ENCODE data around the gene ACTR2. TPM values are rescaled to one million over a fixed set of nuclear protein-coding genes. Genes with fewer than 3 reads are reported as not detected.

ACTR2 gene
- total and polyA plus RNA-seq, 2 of the 13 experiments (the other 11 are each of a cell fraction or from before 2014, with no cell fraction given): 51.2 to 100 TPM

GRCh38 chr2:65186872-65187851 lies 40.5 kb upstream of the ACTR2 start:
- Histone ChIP-seq H3K79me2 (ENCODE audit: insufficient read depth, low read length) (no peaks in the 10 kb centered on the region), H3K4me2 (ENCODE audit: low read depth, low read length) (peak overlapping the region; percentile 100), H3K9ac (ENCODE audit: insufficient read depth, low read depth, low read length) (peak overlapping the region; percentile 50; the same call in 1 of the 2 replicates), H2AFZ (ENCODE audit: low read length) (peak overlapping the region; percentile 100), H3K4me3 (replicated peaks in 1 of 3; ENCODE audit: insufficient read depth in 1 of 3, low read depth in 2 of 3, low read length in 3 of 3) (peak overlapping the region; percentile 62 to 75 (median 72)), H3K27me3 (ENCODE audit: control insufficient read depth in 1 of 2, insufficient read depth in 2 of 2, low read length in 2 of 2) (peaks cover 0 to 9% of the 10 kb centered on the region in 2 experiments; a peak in 4 of 5 replicates), H3K4me1 (ENCODE audit: insufficient read depth, low read length) (peaks cover 33% of the 10 kb centered on the region), H3K27ac (ENCODE audit: extremely low read length, insufficient read depth, low read length) (peak overlapping the region; percentile 64), H3K9me3 (ENCODE audit: low read length) (no peaks in the 10 kb centered on the region), H4K20me1 (ENCODE audit: insufficient read depth, low read length) (no peaks in the 10 kb centered on the region), H3K36me3 (replicated peaks in 1 of 2; ENCODE audit: control insufficient read depth in 1 of 2, insufficient read depth in 2 of 2, low read length in 2 of 2) (no peaks in the 10 kb centered on the region)
- peak; percentile 88 for DNase-seq (ENCODE audit: low spot score)
- WGBS (ENCODE audit: low lambda C conversion rate): 6% methylated on average over 19 of the region's 19 CpGs
- ATAC-seq: peak; percentile 90
- in situ Hi-C loops (cut with HindIII; ENCODE audit: extremely low pct_ligation_motif_present, low pct_unique_long_range_greater_than_20kb): loop anchor here (5.0 to 25.0 kb wide), 2 partner anchors 115 to 275 kb away; no protein-coding TSS in a partner anchor
- intact Hi-C loops (cut with micrococcal nuclease; ENCODE audit: unreplicated experiment): loop anchor here (1.0 to 10.0 kb wide), 7 partner anchors 16 to 388 kb away; partner anchors contain the start of genes ACTR2, RAB1A and SLC1A4
- peak; percentile 88 for FAIRE-seq
- CTCF ChIA-PET (ENCODE audit: low intra/inter-chr PET ratio, low total read pairs): interaction anchor here (0.7 to 2.4 kb wide), 3 partner anchors 122 to 270 kb away, joined by 3 to 7 read pairs (median 6); no protein-coding TSS in a partner anchor
- BruUV-seq (replicated peaks): no TSS peak
- POLR2A ChIA-PET: interaction anchor here (0.6 to 3.4 kb wide), 10 partner anchors 11 to 269 kb away, joined by 3 to 25 read pairs (median 4); partner anchors contain the start of genes ACTR2, CEP68 and RAB1A
- TF ChIP-seq ARNT (IDR thresholded peaks at IDR 0.05) (no peak), ZNF567 (CRISPR knock-in tag; IDR thresholded peaks at IDR 0.05; ENCODE audit: borderline replicate concordance) (no peak), DNMT3B (CRISPR knock-in tag; conservative IDR thresholded peaks at IDR 0.05) (0 out of 2 replicates have a peak, but pooled peaks have one; percentile 54), ETS1 (CRISPR knock-in tag; IDR thresholded peaks at IDR 0.05) (no peak), ZNF335 (CRISPR knock-in tag; IDR thresholded peaks at IDR 0.05) (no peak), ZNF557 (CRISPR knock-in tag; IDR thresholded peaks at IDR 0.05) (no peak), THAP11 (CRISPR knock-in tag; IDR thresholded peaks at IDR 0.05) (peak; percentile 55; the same call in 1 of the 2 replicates), NFIB (CRISPR knock-in tag; IDR thresholded peaks at IDR 0.05; ENCODE audit: borderline replicate concordance) (no peak), KMT2B (CRISPR knock-in tag; IDR thresholded peaks at IDR 0.05) (peak; percentile 39; the same call in 1 of the 2 replicates), KLF16 (CRISPR knock-in tag; IDR thresholded peaks at IDR 0.05) (peak in 1 of 2 experiments; percentile 29; a peak in 1 of 4 replicates), ZNF235 (CRISPR knock-in tag; IDR thresholded peaks at IDR 0.05; ENCODE audit: borderline replicate concordance) (no peak), ZNF225 (CRISPR knock-in tag; IDR thresholded peaks at IDR 0.05) (no peak), ZSCAN12 (CRISPR knock-in tag; IDR thresholded peaks at IDR 0.05) (no peak), THAP9 (CRISPR knock-in tag; IDR thresholded peaks at IDR 0.05; ENCODE audit: borderline replicate concordance) (peak; percentile 68; the same call in 1 of the 2 replicates), MLLT10 (CRISPR knock-in tag; IDR thresholded peaks at IDR 0.05) (no peak), ZFP90 (CRISPR knock-in tag; IDR thresholded peaks at IDR 0.05; ENCODE audit: borderline replicate concordance) (peak; percentile 84; the same call in 1 of the 2 replicates), ZNF777 (CRISPR knock-in tag; IDR thresholded peaks at IDR 0.05) (peak; percentile 73), MTERF4 (CRISPR knock-in tag; IDR thresholded peaks at IDR 0.05) (peak; percentile 34; the same call in 1 of the 2 replicates)

Measured in HepG2 (cell line).